SK-N-SH (cell line): ENCODE data around the gene KRT6A. TPM values are rescaled to one million over a fixed set of nuclear protein-coding genes. Genes with fewer than 3 reads are reported as not detected.

Experiments
- CTCF ChIA-PET: fragments of 300-600, 350-600 bp; formaldehyde crosslinking; extraction: SDS; loops from one replicate; lab custom pipeline; 2021; lab: Yijun Ruan, JAX
- POLR2A ChIA-PET: fragments of 350-600 bp; sonication (Branson Sonifier 250); formaldehyde crosslinking; extraction: SDS; loops from one replicate; lab custom pipeline; 2020; ENCODE audit warnings: antibody characterized with exemption, inconsistent platforms; lab: Yijun Ruan, JAX
- DNase-seq: peaks from one replicate; pipeline ENCODE4 v3.0.0; 2012
- H2AFZ ChIP-seq: fragments of 200-600 bp; sonication (generic); 2 replicates; pipeline ENCODE4 v1.8.1; 2016; ENCODE audit warnings: antibody characterized with exemption, mild to moderate bottlenecking, low read depth
- H3F3A ChIP-seq: fragments of 200-600 bp; sonication (generic); replicated peaks from 2 replicates; pipeline ENCODE3; 2016; ENCODE audit warnings: antibody characterized with exemption, mild to moderate bottlenecking; ENCODE audit not compliant: insufficient read depth
- H3K27ac ChIP-seq, 2 experiments: fragments of 200-500 bp in 1 of 2; fragments of 200-600 bp in 1 of 2; sonication (Bioruptor generic) in 1 of 2; sonication (generic), shearing (Covaris generic) in 1 of 2; 2 replicates each; pipeline versions ENCODE4 v1.5.1 to v1.6.1; 2014 to 2016; ENCODE audit warnings: low read depth in 2 of 2, inconsistent platforms in 1 of 2, low read length in 1 of 2, mild to moderate bottlenecking in 1 of 2, mixed read lengths in 1 of 2
- H3K27me3 ChIP-seq: fragments of 200-600 bp; sonication (generic), shearing (Covaris generic); 2 replicates; pipeline ENCODE4 v1.6.1; 2016; ENCODE audit warnings: mixed run types; ENCODE audit not compliant: insufficient read depth
- H3K36me3 ChIP-seq, 2 experiments: fragments of 200-500 bp in 1 of 2; fragments of 200-600 bp in 1 of 2; sonication (Bioruptor generic) in 1 of 2; sonication (generic) in 1 of 2; replicated peaks in 1 of 2; 2 replicates each; pipeline versions ENCODE3 to v1.5.1; 2014 to 2016; ENCODE audit warnings: low read length in 1 of 2, mild to moderate bottlenecking in 1 of 2; ENCODE audit not compliant: insufficient read depth in 2 of 2, control insufficient read depth in 1 of 2
- H3K4me1 ChIP-seq, 2 experiments: fragments of 200-500 bp in 1 of 2; fragments of 200-600 bp in 1 of 2; sonication (Bioruptor generic) in 1 of 2; sonication (generic), shearing (Covaris generic) in 1 of 2; 2 replicates each; pipeline versions ENCODE4 v1.5.1 to v1.6.1; 2014 to 2016; ENCODE audit warnings: low read depth in 1 of 2, low read length in 1 of 2, mixed run types in 1 of 2; ENCODE audit not compliant: insufficient read depth in 2 of 2, control insufficient read depth in 1 of 2
- H3K4me2 ChIP-seq: fragments of 200-600 bp; sonication (generic), shearing (Covaris generic); 2 replicates; pipeline ENCODE4 v1.6.1; 2017; ENCODE audit warnings: mixed run types
- H3K4me3 ChIP-seq, 2 experiments: fragments of 200-500 bp in 1 of 2; fragments of 200-600 bp in 1 of 2; sonication (Bioruptor generic) in 1 of 2; sonication (generic), shearing (Covaris generic) in 1 of 2; 2 replicates each; pipeline versions ENCODE4 v1.5.1 to v1.8.1; 2014 to 2016; ENCODE audit warnings: low read depth in 2 of 2, inconsistent platforms in 1 of 2, low read length in 1 of 2, mild to moderate bottlenecking in 1 of 2, mixed read lengths in 1 of 2, moderate library complexity in 1 of 2
- H3K79me2 ChIP-seq: fragments of 200-600 bp; sonication (generic); 2 replicates; pipeline ENCODE4 v1.8.1; 2017; ENCODE audit warnings: mild to moderate bottlenecking; ENCODE audit not compliant: insufficient read depth
- H3K9ac ChIP-seq: fragments of 200-600 bp; sonication (generic); 2 replicates; pipeline ENCODE4 v1.6.1; 2017; ENCODE audit warnings: mixed run types
- H3K9me2 ChIP-seq: fragments of 200-600 bp; sonication (generic); 2 replicates; pipeline ENCODE4 v1.6.1; 2017; ENCODE audit warnings: mixed run types
- H3K9me3 ChIP-seq: fragments of 200-600 bp; sonication (generic); 2 replicates; pipeline ENCODE4 v1.6.1; 2017; ENCODE audit warnings: mixed run types, mild to moderate bottlenecking, moderate library complexity
- H4K20me1 ChIP-seq: fragments of 200-600 bp; sonication (generic); 2 replicates; pipeline ENCODE4 v1.6.1; 2017; ENCODE audit warnings: mild to moderate bottlenecking, mixed run types; ENCODE audit not compliant: insufficient read depth
- ELF1 ChIP-seq: IDR thresholded peaks from 2 replicates; pipeline ENCODE4 v1.4.0; 2012
- EP300 ChIP-seq, 2 experiments: IDR thresholded peaks; 2 replicates each; pipeline versions ENCODE4 v1.4.0 to v1.6.1; 2012; ENCODE audit warnings: borderline replicate concordance in 1 of 2, low read depth in 1 of 2, low read length in 1 of 2
- EZH2phosphoT487 ChIP-seq: fragments of 200-600 bp; sonication (generic); IDR thresholded peaks from 2 replicates; pipeline ENCODE4 v1.6.1; 2017; ENCODE audit warnings: low read depth, mixed run types, mild to moderate bottlenecking, antibody characterized with exemption, moderate library complexity, borderline replicate concordance
- FOXM1 ChIP-seq: IDR thresholded peaks from 2 replicates; pipeline ENCODE4 v1.4.0; 2012; ENCODE audit warnings: low read depth, mild to moderate bottlenecking
- MAX ChIP-seq: IDR thresholded peaks from 2 replicates; pipeline ENCODE4 v1.4.0; 2012; ENCODE audit warnings: low read depth
- MEF2A ChIP-seq: IDR thresholded peaks from 2 replicates; pipeline ENCODE4 v1.4.0; 2012; ENCODE audit warnings: low read depth, borderline replicate concordance
- MXI1 ChIP-seq: IDR thresholded peaks from 2 replicates; pipeline ENCODE4 v1.6.1; 2012; ENCODE audit warnings: mild to moderate bottlenecking, low read depth, low read length, improper control_type of control experiment
- NRF1 ChIP-seq: IDR thresholded peaks from 2 replicates; pipeline ENCODE4 v1.6.1; 2012; ENCODE audit warnings: low read depth, mild to moderate bottlenecking, low read length
- POLR2AphosphoS5 ChIP-seq: IDR thresholded peaks from 2 replicates; pipeline ENCODE4 v1.6.1; 2012; ENCODE audit warnings: low read depth, low read length
- RFX5 ChIP-seq: IDR thresholded peaks from 2 replicates; pipeline ENCODE4 v1.6.1; 2012; ENCODE audit warnings: mild to moderate bottlenecking, improper control_type of control experiment, low read length
- SMC3 ChIP-seq: IDR thresholded peaks from 2 replicates; pipeline ENCODE4 v1.6.1; 2012; ENCODE audit warnings: low read depth, low read length, improper control_type of control experiment
- TEAD4 ChIP-seq: IDR thresholded peaks from 2 replicates; pipeline ENCODE4 v1.4.0; 2012; ENCODE audit warnings: mild to moderate bottlenecking, borderline replicate concordance; ENCODE audit not compliant: insufficient read depth
- USF1 ChIP-seq: IDR thresholded peaks from 2 replicates; pipeline ENCODE4 v1.4.0; 2012; ENCODE audit warnings: low read depth, borderline replicate concordance
- USF2 ChIP-seq: fragments of 150-350 bp; IDR thresholded peaks from 2 replicates; pipeline ENCODE4 v1.6.1; 2017; ENCODE audit warnings: antibody characterized with exemption, low read length, low read depth, borderline replicate concordance
- YY1 ChIP-seq: IDR thresholded peaks from 2 replicates; pipeline ENCODE4 v1.4.0; 2012; ENCODE audit warnings: low read depth, mild to moderate bottlenecking
- WGBS: methylation state at CpG from one replicate; pipeline ENCODE4 v1.1.6; 2017; ENCODE audit warnings: low lambda C conversion rate; 5-methylcytosine and 5-hydroxymethylcytosine counted together
- polyA plus RNA-seq, 3 experiments: library from polyadenylated mRNA; depleted of rRNA; stranded (reverse); fragments of >200 nt; gene quantifications; 2 replicates each; pipeline ENCODE4 v1.2.3, GENCODE V29; 2012
- TF ChIP-seq, protein P1 (sequence below): IDR thresholded peaks from 2 replicates; pipeline ENCODE4 v1.6.1; 2012; ENCODE audit warnings: mild to moderate bottlenecking, low read depth, low read length, moderate library complexity

The KRT6A gene
- polyA plus RNA-seq, 1 of the 3 experiments (the other 2 are of a cell fraction) = not detected

DNA sequence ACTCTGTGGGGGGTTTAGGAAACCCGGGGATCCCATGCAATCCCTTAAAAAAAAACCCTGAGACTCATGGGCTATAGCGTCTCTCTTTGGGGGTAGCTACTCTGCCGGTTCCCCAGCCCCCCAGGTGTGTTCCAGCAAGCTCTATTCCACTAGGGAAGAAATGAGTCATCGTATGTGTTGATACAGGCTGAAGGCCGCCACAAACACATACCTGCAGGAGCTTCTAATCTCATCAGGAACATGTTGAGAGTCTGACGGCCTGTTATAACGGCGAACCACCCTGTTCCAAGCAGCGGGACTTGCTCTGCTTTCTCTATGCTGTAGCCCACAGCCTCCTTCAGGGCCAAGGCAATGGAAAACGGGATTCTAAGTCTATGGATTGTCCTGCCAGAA lies 28.1 kb upstream of the KRT6A start:
- H3K9ac ChIP-seq = no peak overlapping the region
- DNase-seq = no peak
- TF ChIP-seq MEF2A = no peak
- no peak for TF ChIP-seq SMC3
- no peak for TF ChIP-seq NRF1
- TF ChIP-seq EZH2phosphoT487 = no peak
- no peak for TF ChIP-seq FOXM1
- no peak for TF ChIP-seq USF1
- TF ChIP-seq, protein P1, sequence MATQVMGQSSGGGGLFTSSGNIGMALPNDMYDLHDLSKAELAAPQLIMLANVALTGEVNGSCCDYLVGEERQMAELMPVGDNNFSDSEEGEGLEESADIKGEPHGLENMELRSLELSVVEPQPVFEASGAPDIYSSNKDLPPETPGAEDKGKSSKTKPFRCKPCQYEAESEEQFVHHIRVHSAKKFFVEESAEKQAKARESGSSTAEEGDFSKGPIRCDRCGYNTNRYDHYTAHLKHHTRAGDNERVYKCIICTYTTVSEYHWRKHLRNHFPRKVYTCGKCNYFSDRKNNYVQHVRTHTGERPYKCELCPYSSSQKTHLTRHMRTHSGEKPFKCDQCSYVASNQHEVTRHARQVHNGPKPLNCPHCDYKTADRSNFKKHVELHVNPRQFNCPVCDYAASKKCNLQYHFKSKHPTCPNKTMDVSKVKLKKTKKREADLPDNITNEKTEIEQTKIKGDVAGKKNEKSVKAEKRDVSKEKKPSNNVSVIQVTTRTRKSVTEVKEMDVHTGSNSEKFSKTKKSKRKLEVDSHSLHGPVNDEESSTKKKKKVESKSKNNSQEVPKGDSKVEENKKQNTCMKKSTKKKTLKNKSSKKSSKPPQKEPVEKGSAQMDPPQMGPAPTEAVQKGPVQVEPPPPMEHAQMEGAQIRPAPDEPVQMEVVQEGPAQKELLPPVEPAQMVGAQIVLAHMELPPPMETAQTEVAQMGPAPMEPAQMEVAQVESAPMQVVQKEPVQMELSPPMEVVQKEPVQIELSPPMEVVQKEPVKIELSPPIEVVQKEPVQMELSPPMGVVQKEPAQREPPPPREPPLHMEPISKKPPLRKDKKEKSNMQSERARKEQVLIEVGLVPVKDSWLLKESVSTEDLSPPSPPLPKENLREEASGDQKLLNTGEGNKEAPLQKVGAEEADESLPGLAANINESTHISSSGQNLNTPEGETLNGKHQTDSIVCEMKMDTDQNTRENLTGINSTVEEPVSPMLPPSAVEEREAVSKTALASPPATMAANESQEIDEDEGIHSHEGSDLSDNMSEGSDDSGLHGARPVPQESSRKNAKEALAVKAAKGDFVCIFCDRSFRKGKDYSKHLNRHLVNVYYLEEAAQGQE = no peak
- TF ChIP-seq MAX = no peak
- no peak for TF ChIP-seq ELF1
- TF ChIP-seq USF2 = no peak
- TF ChIP-seq MXI1 = no peak
- no peak for TF ChIP-seq YY1
- TF ChIP-seq POLR2AphosphoS5 = no peak
- no peak for TF ChIP-seq EP300 (IDR thresholded peaks at IDR 0.05; ENCODE audit: borderline replicate concordance in 1 of 2, low read depth in 1 of 2, low read length in 1 of 2)
- no peak for TF ChIP-seq RFX5
- no peak for TF ChIP-seq TEAD4
- ChIA-PET POLR2A (no interaction called here), CTCF (interaction anchor here (1.4 kb wide), 2 partner anchors 149 to 357 kb away, joined by 4 read pairs; no protein-coding TSS in a partner anchor)
- no peaks in the 10 kb centered on the region for H4K20me1 ChIP-seq
- H3K4me2 ChIP-seq = no peak overlapping the region
- WGBS = 42% methylated on average over 10 of the region's 10 CpGs
- H3K9me3 ChIP-seq = no peaks in the 10 kb centered on the region
- no peaks in the 10 kb centered on the region for H3K79me2 ChIP-seq
- H3K27ac ChIP-seq = no peak overlapping the region
- H3K36me3 ChIP-seq = no peaks in the 10 kb centered on the region
- H3K4me3 ChIP-seq = no peak overlapping the region
- no peaks in the 10 kb centered on the region for H3F3A ChIP-seq
- no peak overlapping the region for H2AFZ ChIP-seq
- no peaks in the 10 kb centered on the region for H3K4me1 ChIP-seq
- H3K9me2 ChIP-seq = no peaks in the 10 kb centered on the region
- H3K27me3 ChIP-seq = peaks cover 50% of the 10 kb centered on the region; the same call in 1 of the 2 replicates
